OCI-LY7 (cell line): ENCODE measurements around the gene VEZF1. TPM values are rescaled to one million over a fixed set of nuclear protein-coding genes. Genes with fewer than 3 reads are reported as not detected.
"Not testable (repeated sequence)": the region's sequence is repeated elsewhere in the genome, so short reads cannot be mapped to it uniquely, and the experiment has no call there.

Source experiments
- BruUV-seq: library from RNA; stranded (reverse); fragments of 400-500 nt; replicated peaks from 2 replicates; lab custom pipeline; 2021; lab: Mats Ljungman, UMichigan
- CTCF ChIA-PET: fragments of 300-600 bp; sonication (Branson Sonifier 250); formaldehyde crosslinking; loops from one replicate; lab custom pipeline; 2022; ENCODE audit warnings: antibody characterized with exemption; ENCODE audit not compliant: unreplicated experiment; lab: Charles Lee
- POLR2A ChIA-PET: fragments of 300-600 bp; sonication (Branson Sonifier 250); formaldehyde crosslinking; loops from one replicate; lab custom pipeline; 2022; ENCODE audit warnings: antibody characterized with exemption; lab: Charles Lee
- DNase-seq: peaks from one replicate; pipeline ENCODE4 v3.0.0-alpha.2; 2015; ENCODE audit warnings: low spot score
- H2AFZ ChIP-seq: fragments of 200-600 bp; sonication (generic), shearing (Covaris generic); 2 replicates; pipeline ENCODE4 v1.6.1; 2014; ENCODE audit warnings: mild to moderate bottlenecking, antibody characterized with exemption, low read length, moderate library complexity
- H3K27ac ChIP-seq: fragments of 200-600 bp; sonication (generic); 2 replicates; pipeline ENCODE4 v1.5.1; 2014; ENCODE audit warnings: mixed run types, low read depth, mild to moderate bottlenecking, moderate library complexity, low read length, inconsistent platforms; ENCODE audit not compliant: poor library complexity, severe bottlenecking
- H3K36me3 ChIP-seq: fragments of 200-600 bp; sonication (generic); 2 replicates; pipeline ENCODE4 v1.6.1; 2014; ENCODE audit warnings: mild to moderate bottlenecking, antibody characterized with exemption, low read length, moderate library complexity, mixed read lengths; ENCODE audit not compliant: insufficient read depth
- H3K4me1 ChIP-seq: fragments of 200-600 bp; sonication (generic); 2 replicates; pipeline ENCODE4 v1.5.1; 2014; ENCODE audit warnings: mild to moderate bottlenecking, low read length; ENCODE audit not compliant: insufficient read depth, poor library complexity, severe bottlenecking
- H3K4me2 ChIP-seq: fragments of 200-600 bp; sonication (generic); 2 replicates; pipeline ENCODE4 v1.6.1; 2014; ENCODE audit warnings: mild to moderate bottlenecking, low read length
- H3K4me3 ChIP-seq: fragments of 200-600 bp; sonication (generic); 2 replicates; pipeline ENCODE4 v1.5.1; 2014; ENCODE audit warnings: mild to moderate bottlenecking, low read depth, low read length; ENCODE audit not compliant: poor library complexity, severe bottlenecking
- H3K79me2 ChIP-seq: fragments of 200-600 bp; sonication (generic); 2 replicates; pipeline ENCODE4 v1.6.1; 2016; ENCODE audit warnings: low read depth, mild to moderate bottlenecking, low read length, moderate library complexity, mixed read lengths; ENCODE audit not compliant: insufficient read depth
- H3K9me2 ChIP-seq: fragments of 200-600 bp; sonication (generic); 2 replicates; pipeline ENCODE4 v1.6.1; 2016; ENCODE audit warnings: mild to moderate bottlenecking, low read length, mixed read lengths; ENCODE audit not compliant: insufficient read depth
- H3K9me3 ChIP-seq: fragments of 200-600 bp; sonication (generic); 2 replicates; pipeline ENCODE4 v1.6.1; 2014; ENCODE audit warnings: mild to moderate bottlenecking, mixed run types, low read length, mixed read lengths
- H4K20me1 ChIP-seq: fragments of 200-600 bp; sonication (generic); 2 replicates; pipeline ENCODE4 v1.6.1; 2014; ENCODE audit warnings: mild to moderate bottlenecking, antibody characterized with exemption, low read length, moderate library complexity, mixed read lengths; ENCODE audit not compliant: insufficient read depth
- CTCF ChIP-seq: fragments of 200-600 bp; sonication (generic); conservative IDR thresholded peaks from 2 replicates; pipeline ENCODE4 v1.5.1; 2014; ENCODE audit warnings: mild to moderate bottlenecking, antibody characterized with exemption, low read length, moderate library complexity, mixed read lengths
- EZH2phosphoT487 ChIP-seq: fragments of 200-600 bp; sonication (generic); IDR thresholded peaks from 2 replicates; pipeline ENCODE4 v1.6.1; 2018; ENCODE audit warnings: low read depth, borderline replicate concordance, mild to moderate bottlenecking, mixed run types, antibody characterized with exemption, low read length, moderate library complexity, mixed read lengths
- intact Hi-C: fragments of 100-400 bp; cut with micrococcal nuclease; formaldehyde crosslinking; loops from one replicate; pipeline ENCODE4 v1.10.0; 2022; ENCODE audit not compliant: unreplicated experiment
- total RNA-seq, 2 experiments: library from RNA; depleted of rRNA in 1 of 2; stranded (reverse); fragments of >200 nt in 1 of 2; shearing (Covaris generic) in 1 of 2; gene quantifications; 2 replicates each; pipeline ENCODE4 v1.2.3, GENCODE V29; 2014 to 2022

Gene VEZF1
- total RNA-seq, 2 experiments from 2014 or later: 22.6 to 35.4 TPM

- POLR2A ChIA-PET: interaction anchor here (0.7 kb wide), 1 partner anchor 38 kb away, joined by 4 read pairs; no protein-coding TSS in a partner anchor
Measured at GRCh38 chr17:57979076-57979475, 9.0 kb downstream of the VEZF1 start.

GRCh38 chr17:57976594-57976993 lies 11.5 kb downstream of the VEZF1 start:
- CTCF ChIA-PET: no interaction called here
- Histone ChIP-seq H3K4me2 (no peak overlapping the region), H3K27ac (no peak overlapping the region), H3K79me2 (no peaks in the 10 kb centered on the region), H3K9me2 (no peaks in the 10 kb centered on the region), H3K4me3 (no peak overlapping the region), H3K9me3 (no peaks in the 10 kb centered on the region), H4K20me1 (peaks cover 4% of the 10 kb centered on the region; the same call in 1 of the 2 replicates), H2AFZ (no peak overlapping the region), H3K4me1 (no peaks in the 10 kb centered on the region), H3K36me3 (peaks cover 93% of the 10 kb centered on the region)
- no TSS peak for BruUV-seq
- no peak for DNase-seq
- POLR2A ChIA-PET: interaction anchor here (0.9 kb wide), 1 partner anchor 43 kb away, joined by 3 read pairs; no protein-coding TSS in a partner anchor
- intact Hi-C loops: no loop called here
- no peak for TF ChIP-seq EZH2phosphoT487
- TF ChIP-seq CTCF: no peak

More at GRCh38 chr17:57979076-57979475, 9.0 kb downstream of the VEZF1 start:
- no peak overlapping the region for H3K27ac ChIP-seq
- H3K79me2 ChIP-seq: peaks cover 11% of the 10 kb centered on the region
- H3K9me2 ChIP-seq: no peaks in the 10 kb centered on the region
- no peak overlapping the region for H2AFZ ChIP-seq
- no TSS peak for BruUV-seq
- no peak overlapping the region for H3K4me2 ChIP-seq
- H3K4me1 ChIP-seq: no peaks in the 10 kb centered on the region
- no peak for TF ChIP-seq EZH2phosphoT487
- H3K4me3 ChIP-seq: no peak overlapping the region
- no peak for DNase-seq
- intact Hi-C loops: no loop called here
- no peaks in the 10 kb centered on the region for H3K9me3 ChIP-seq
- H3K36me3 ChIP-seq: peaks cover 99% of the 10 kb centered on the region
- CTCF ChIA-PET: interaction anchor here (0.5 kb wide), 1 partner anchor 15 kb away, joined by 4 read pairs; no protein-coding TSS in a partner anchor
- peaks cover 7% of the 10 kb centered on the region; the same call in 1 of the 2 replicates for H4K20me1 ChIP-seq

GRCh38 chr17:57975044-57975443 lies 13.0 kb downstream of the VEZF1 start:
- no peaks in the 10 kb centered on the region for H3K9me2 ChIP-seq
- DNase-seq: no peak
- intact Hi-C loops: no loop called here
- peaks cover 78% of the 10 kb centered on the region for H3K36me3 ChIP-seq
- BruUV-seq: no TSS peak
- POLR2A ChIA-PET: interaction anchor here (0.7 to 1.1 kb wide), 2 partner anchors 10 to 29 kb away, joined by 3 to 4 read pairs; no protein-coding TSS in a partner anchor
- no peaks in the 10 kb centered on the region for H4K20me1 ChIP-seq
- CTCF ChIA-PET: no interaction called here
- no peak overlapping the region for H3K27ac ChIP-seq
- H3K9me3 ChIP-seq: no peaks in the 10 kb centered on the region
- H2AFZ ChIP-seq: no peak overlapping the region
- H3K4me3 ChIP-seq: no peak overlapping the region
- H3K4me1 ChIP-seq: no peaks in the 10 kb centered on the region
- TF ChIP-seq CTCF (no peak), EZH2phosphoT487 (no peak)
- H3K4me2 ChIP-seq: no peak overlapping the region
- no peaks in the 10 kb centered on the region for H3K79me2 ChIP-seq

GRCh38 chr17:57974053-57974824 lies 13.8 kb downstream of the VEZF1 start:
- H3K4me1 ChIP-seq, H3K9me3 ChIP-seq, intact Hi-C loops, H3K27ac ChIP-seq, H3K4me3 ChIP-seq, H3K79me2 ChIP-seq, H3K9me2 ChIP-seq, DNase-seq, H3K4me2 ChIP-seq, CTCF ChIA-PET, H4K20me1 ChIP-seq, H2AFZ ChIP-seq: not testable (repeated sequence)
- H3K36me3 ChIP-seq: peaks cover 69% of the 10 kb centered on the region
- POLR2A ChIA-PET: interaction anchor here (0.7 kb wide), 1 partner anchor 30 kb away, joined by 3 read pairs; no protein-coding TSS in a partner anchor
- BruUV-seq: TSS peak; percentile 55
